CD1c-positive myeloid dendritic cell (primary cell): ENCODE results near the gene AIM2.
A peak's percentile ranks its signal among the peaks of the same experiment; 100 is the strongest.
"Not testable (repeated sequence)": the region's sequence is repeated elsewhere in the genome, so short reads cannot be mapped to it uniquely, and the experiment has no call there.

Experiments used
- DNase-seq: peaks from one replicate; pipeline ENCODE4 v3.0.0-alpha.2; 2016; ENCODE audit errors: extremely low spot score

AIM2 gene

GRCh38 chr1:159076438-159077119 is at the start of gene AIM2:
TSS of gene AIM2 (minus strand) at chr1:159076766. CDS start at chr1:159073499, 3,267 bp downstream.
- peak; percentile 90 for DNase-seq

GRCh38 chr1:159123587-159123986 is 47.0 kb upstream of the AIM2 start:
- DNase-seq: no peak

DNA sequence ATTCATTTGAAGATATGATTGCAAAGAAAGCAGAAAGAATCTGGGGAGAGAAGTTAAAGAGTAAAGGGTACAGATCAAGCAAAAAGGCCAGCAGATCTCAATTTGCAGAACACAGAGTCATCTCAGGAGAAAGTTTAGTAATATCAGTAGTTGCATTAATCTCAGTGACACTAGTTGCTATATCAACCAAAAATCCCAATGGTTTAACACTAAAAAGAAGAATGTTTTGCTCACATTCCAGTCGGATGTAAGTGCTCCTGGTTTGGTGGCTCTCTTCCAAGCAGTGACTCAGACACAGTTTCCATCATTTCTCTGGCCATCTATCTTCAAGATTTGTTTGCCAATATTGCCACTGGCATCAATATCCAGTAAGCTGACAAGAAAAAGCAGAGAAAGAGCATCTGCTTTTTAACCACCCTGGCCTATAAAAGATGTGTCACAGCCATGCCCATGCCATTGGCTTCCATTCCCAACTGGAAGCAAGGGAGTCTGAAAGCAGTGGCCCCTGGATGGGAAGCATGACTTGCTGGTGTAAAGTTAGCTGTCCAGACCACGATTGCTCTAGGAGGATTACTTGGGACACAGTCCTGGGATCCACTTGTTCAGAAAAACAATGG is 45.5 kb upstream of the AIM2 start:
- peak; percentile 25 for DNase-seq

GRCh38 chr1:159121526-159121925 is 45.0 kb upstream of the AIM2 start:
- DNase-seq: no peak

DNA sequence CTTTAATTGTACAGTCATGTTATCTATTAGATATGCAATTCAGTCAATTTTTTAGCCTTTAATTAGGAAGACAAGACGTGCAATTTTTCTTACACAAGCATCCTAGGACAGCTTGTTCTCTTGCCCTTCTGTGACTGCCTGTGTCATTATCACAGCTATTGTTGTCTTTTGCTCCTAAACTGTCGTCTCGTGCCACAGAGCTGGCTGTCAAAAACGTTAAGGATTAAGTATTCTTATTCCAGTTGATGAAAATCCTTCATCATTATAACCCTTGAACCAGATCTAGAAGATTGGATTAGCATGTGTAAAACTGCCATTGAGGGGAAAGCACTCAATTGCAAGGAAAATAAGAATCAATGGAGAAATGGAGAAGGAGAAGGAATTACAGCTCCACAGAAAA is 43.8 kb upstream of the AIM2 start:
- no peak for DNase-seq

- DNase-seq: no peak
Observed at GRCh38 chr1:159113596-159114433, 37.2 kb upstream of the AIM2 start.

GRCh38 chr1:159103021-159103420 is 26.5 kb upstream of the AIM2 start:
- DNase-seq: not testable (repeated sequence)

DNA sequence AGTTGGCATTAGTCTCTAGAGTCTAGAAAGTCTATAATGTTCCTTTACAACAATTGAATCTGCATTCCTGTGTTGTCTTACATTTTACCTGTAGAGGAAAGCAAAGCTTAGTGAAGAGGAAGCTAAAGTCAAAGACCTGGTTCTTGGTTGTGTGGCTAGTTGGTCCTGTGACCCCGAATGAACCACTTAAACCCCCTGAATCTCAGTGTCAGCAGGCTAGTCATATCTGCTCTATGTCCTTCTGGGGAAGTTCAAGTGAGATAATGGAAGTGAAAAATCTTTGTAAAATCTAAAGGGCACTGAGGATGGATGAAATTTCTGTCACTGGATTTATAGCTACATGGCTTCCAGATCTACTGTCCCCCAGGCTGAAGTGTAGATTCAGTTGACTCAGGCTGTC is 24.0 kb upstream of the AIM2 start:
- DNase-seq: peak; percentile 30

GRCh38 chr1:159098596-159098995 is 22.0 kb upstream of the AIM2 start:
- no peak for DNase-seq

DNA sequence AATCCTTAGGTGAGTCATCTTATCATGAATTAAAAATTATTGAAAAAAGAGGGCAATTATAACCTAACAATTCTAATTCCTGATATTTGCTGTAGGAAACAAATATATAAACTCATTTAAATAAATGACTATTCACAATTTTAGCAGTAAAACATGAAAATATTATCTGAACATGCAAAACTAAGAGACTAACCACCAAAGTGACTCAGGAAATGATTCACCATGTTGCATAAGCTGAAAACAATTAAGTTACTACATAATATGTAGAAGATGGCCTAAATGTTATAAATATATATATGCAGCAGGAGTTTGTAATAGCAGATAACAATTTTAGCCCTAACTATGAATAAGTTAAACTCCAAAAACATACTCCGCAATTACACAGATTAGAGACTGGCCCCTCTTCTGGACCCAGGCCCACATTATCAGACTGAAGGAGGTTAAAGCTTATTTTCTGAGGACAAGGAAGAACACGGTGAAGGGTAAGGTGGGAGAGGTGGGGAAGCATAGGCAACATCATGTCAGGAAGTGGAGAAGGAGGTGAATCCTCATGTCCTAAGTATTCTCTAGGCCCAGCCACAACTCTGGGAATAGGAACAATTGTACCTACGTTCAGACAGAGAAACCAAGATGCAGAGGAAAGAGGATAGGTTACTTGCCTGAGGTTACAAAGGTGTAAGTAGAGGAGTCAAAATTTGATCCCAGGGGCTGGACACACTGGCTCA is 15.6 kb upstream of the AIM2 start:
- DNase-seq: peak; percentile 54

GRCh38 chr1:159091607-159092031 is 15.1 kb upstream of the AIM2 start:
- no peak for DNase-seq

DNA sequence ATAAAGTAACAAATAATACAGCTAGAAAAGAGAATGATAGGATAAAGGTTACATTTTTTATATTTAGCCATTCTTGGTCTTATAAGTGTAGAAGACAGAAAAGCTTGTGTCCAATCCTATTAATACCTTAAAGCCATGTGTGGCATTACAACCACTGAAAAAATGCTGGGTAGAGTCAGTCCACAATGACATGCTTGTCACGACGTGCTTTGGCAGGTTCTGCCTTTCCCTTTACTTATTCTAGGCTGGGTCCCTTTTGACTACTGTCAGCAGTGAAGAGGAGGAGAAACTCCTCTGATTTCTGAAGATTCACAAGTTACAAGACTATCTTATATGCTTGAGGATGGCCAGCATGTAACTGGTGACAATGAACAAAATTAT is 14.6 kb upstream of the AIM2 start:
- DNase-seq: no peak

GRCh38 chr1:159090286-159091179 is 14.0 kb upstream of the AIM2 start:
- no peak for DNase-seq

DNA sequence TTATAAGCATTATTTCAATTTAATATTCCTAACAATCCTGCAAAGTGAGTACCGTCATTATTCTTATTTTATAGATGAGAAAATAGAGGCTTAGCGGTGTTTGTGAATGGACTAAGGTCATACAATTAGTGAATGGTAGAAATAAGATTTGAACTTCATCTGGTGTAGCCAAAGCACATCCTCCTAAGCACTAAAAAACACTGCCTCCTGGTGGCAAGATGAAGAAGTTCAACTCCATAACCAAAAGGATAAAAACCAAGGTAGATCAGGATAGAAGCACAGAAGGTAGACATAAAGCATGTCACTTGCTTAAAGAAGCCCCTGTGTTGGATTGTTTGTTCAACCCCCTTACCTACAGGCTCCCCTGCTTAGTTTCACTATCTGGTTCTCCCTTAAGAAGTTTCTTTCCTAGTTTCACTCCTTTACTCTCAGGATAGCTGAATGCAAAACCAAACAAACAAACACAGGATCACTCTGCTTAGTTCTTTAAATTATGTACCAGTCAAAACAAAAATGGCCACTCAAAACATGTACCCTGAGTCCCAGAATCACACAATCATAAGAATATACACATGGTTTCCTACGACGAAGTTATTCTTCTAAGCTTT is 12.7 kb upstream of the AIM2 start:
- DNase-seq: peak; percentile 51

GRCh38 chr1:159088546-159089183 is 12.1 kb upstream of the AIM2 start:
- DNase-seq: no peak

DNA sequence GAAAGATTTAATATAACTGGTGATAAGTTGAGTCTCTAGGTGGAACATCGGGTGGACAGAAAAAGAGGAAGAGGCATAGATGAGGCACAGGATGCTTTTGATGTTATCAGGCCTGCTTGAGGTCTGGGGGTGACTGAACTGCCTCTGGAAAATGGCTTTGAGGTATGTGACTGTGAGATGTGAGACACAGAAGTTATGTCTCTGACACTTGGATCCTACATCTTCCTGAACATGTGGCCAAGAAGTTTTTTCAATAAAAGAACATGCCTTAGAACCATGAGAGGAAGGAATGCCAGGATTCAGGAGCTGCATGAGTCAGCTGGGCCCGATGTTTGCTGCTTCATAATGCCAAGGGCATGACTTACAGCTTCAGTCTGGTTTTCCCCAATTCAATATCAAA is 11.5 kb upstream of the AIM2 start:
- DNase-seq: no peak

GRCh38 chr1:159084867-159085266 is 8.3 kb upstream of the AIM2 start:
- DNase-seq: peak; percentile 69

- peak; percentile 20 for DNase-seq
Observed at GRCh38 chr1:159084152-159084551, 7.6 kb upstream of the AIM2 start.

GRCh38 chr1:159083013-159083412 is 6.4 kb upstream of the AIM2 start:
- no peak for DNase-seq

GRCh38 chr1:159081626-159082025 is 5.1 kb upstream of the AIM2 start:
- DNase-seq: no peak
